Peyer's patch (tissue), 4 donors: ENCODE data around the gene DOCK7.

Source experiments
- CTCF ChIP-seq, 6 experiments: fragments of 450-650 bp in 4 of 6; fragments of 200-600 bp in 2 of 6; sonication (generic) in 1 of 6; IDR thresholded peaks; one replicate each; pipeline ENCODE4 v1.5.1; 2017 to 2019; ENCODE audit warnings: antibody characterized with exemption in 6 of 6, mild to moderate bottlenecking in 3 of 6, moderate library complexity in 1 of 6
- POLR2A ChIP-seq, 2 donors: fragments of 450-650 bp; IDR thresholded peaks; one replicate each; pipeline ENCODE4 v1.5.1; 2017; ENCODE audit warnings: antibody characterized with exemption in 2 of 2, mild to moderate bottlenecking in 2 of 2, moderate library complexity in 2 of 2

GRCh38 chr1:62539028-62539447 lies 149.1 kb downstream of the DOCK7 start:
- TF ChIP-seq CTCF (IDR thresholded peaks at IDR 0.05), result no peak
- no peak for TF ChIP-seq POLR2A (IDR thresholded peaks at IDR 0.05)
